Measurements from ENCODE around the gene POMGNT1.
"Not testable (repeated sequence)": the region's sequence is repeated elsewhere in the genome, so short reads cannot be mapped to it uniquely, and the experiment has no call there.

The POMGNT1 gene

GRCh38 chr1:46197964-46198811, at the start of gene POMGNT1:
Gene POMGNT1, minus strand, starts transcription at chr1:46198434. Its CDS starts 613 bp downstream, at chr1:46197821.
- FAIRE-seq (no peak), DNase-seq (ENCODE audit: insufficient read length, low spot score) (peak; percentile 83)
- TF ChIP-seq POLR2A (IDR thresholded peaks at IDR 0.05; ENCODE audit: low read depth, low read length), result peak; percentile 70

- no peak for FAIRE-seq
Measured at GRCh38 chr1:46247436-46248121, 49.3 kb upstream of the POMGNT1 start, which contains the start of gene RAD54L. Gene RAD54L, plus strand, starts transcription at chr1:46247763. Its CDS starts 643 bp downstream, at chr1:46248406.

GRCh38 chr1:46246548-46247435, 48.6 kb upstream of the POMGNT1 start:
- FAIRE-seq, result no peak
- DNase-seq (ENCODE audit: insufficient read length, low spot score), result peak; percentile 94
- TF ChIP-seq POLR2A (IDR thresholded peaks at IDR 0.05; ENCODE audit: low read depth, low read length), result 0 out of 2 replicates have a peak, but pooled peaks have one; percentile 23

More at GRCh38 chr1:46247436-46248121, 49.3 kb upstream of the POMGNT1 start, which contains the start of gene RAD54L:
- TF ChIP-seq POLR2A (IDR thresholded peaks at IDR 0.05; ENCODE audit: low read depth, low read length), result peak; percentile 67
- DNase-seq (ENCODE audit: insufficient read length, low spot score), result peak; percentile 96

- DNase-seq (ENCODE audit: insufficient read length, low spot score); FAIRE-seq: not testable (repeated sequence)
Measured at GRCh38 chr1:46246136-46246535, 47.9 kb upstream of the POMGNT1 start.

GRCh38 chr1:46244656-46245371, 46.6 kb upstream of the POMGNT1 start:
- no peak for TF ChIP-seq POLR2A (IDR thresholded peaks at IDR 0.05; ENCODE audit: low read depth, low read length)
- DNase-seq (ENCODE audit: insufficient read length, low spot score), result peak; percentile 49
- no peak for FAIRE-seq

- FAIRE-seq; DNase-seq (ENCODE audit: insufficient read length, low spot score): not testable (repeated sequence)
Measured at GRCh38 chr1:46243831-46244230, 45.6 kb upstream of the POMGNT1 start.

- FAIRE-seq (no peak), DNase-seq (ENCODE audit: insufficient read length, low spot score) (no peak)
- TF ChIP-seq POLR2A (IDR thresholded peaks at IDR 0.05; ENCODE audit: low read depth, low read length), result no peak
Measured at GRCh38 chr1:46242918-46243317, 44.7 kb upstream of the POMGNT1 start.

- DNase-seq (ENCODE audit: insufficient read length, low spot score); FAIRE-seq: not testable (repeated sequence)
Measured at GRCh38 chr1:46241733-46242132, 43.5 kb upstream of the POMGNT1 start.

- not testable (repeated sequence) for FAIRE-seq; DNase-seq (ENCODE audit: insufficient read length, low spot score)
Measured at GRCh38 chr1:46238865-46239264, 40.6 kb upstream of the POMGNT1 start.

GRCh38 chr1:46236882-46237281, 38.6 kb upstream of the POMGNT1 start:
- FAIRE-seq (no peak), DNase-seq (ENCODE audit: insufficient read length, low spot score) (no peak)
- no peak for TF ChIP-seq POLR2A (IDR thresholded peaks at IDR 0.05; ENCODE audit: low read depth, low read length)

GRCh38 chr1:46231231-46231630, 33.0 kb upstream of the POMGNT1 start:
- not testable (repeated sequence) for DNase-seq (ENCODE audit: insufficient read length, low spot score); FAIRE-seq

- DNase-seq (ENCODE audit: insufficient read length, low spot score), result no peak
- FAIRE-seq, result no peak
Measured at GRCh38 chr1:46224966-46225365, 26.7 kb upstream of the POMGNT1 start.

GRCh38 chr1:46223472-46223943, 25.3 kb upstream of the POMGNT1 start:
- DNase-seq (ENCODE audit: insufficient read length, low spot score), result peak; percentile 72
- no peak for TF ChIP-seq POLR2A (IDR thresholded peaks at IDR 0.05; ENCODE audit: low read depth, low read length)
- peak; percentile 70 for FAIRE-seq

More at GRCh38 chr1:46224966-46225365, 26.7 kb upstream of the POMGNT1 start:
- no peak for TF ChIP-seq POLR2A (IDR thresholded peaks at IDR 0.05; ENCODE audit: low read depth, low read length)

GRCh38 chr1:46223055-46223454, 24.8 kb upstream of the POMGNT1 start:
- not testable (repeated sequence) for FAIRE-seq; DNase-seq (ENCODE audit: insufficient read length, low spot score)
